Lower lobe of right lung (tissue), 2 donors: ENCODE data around the gene AQP12A. TPM values are rescaled to one million over a fixed set of nuclear protein-coding genes. Genes with fewer than 3 reads are reported as not detected.
"Not testable (repeated sequence)": the region's sequence is repeated elsewhere in the genome, so short reads cannot be mapped to it uniquely, and the experiment has no call there.

Experiments
- ATAC-seq, 2 donors: fragments of 200-7000 bp; cut with Tn5 transposase; one replicate each; pipeline ENCODE4 v1.9.1; 2020 to 2022; ENCODE audit warnings: mild to moderate bottlenecking in 2 of 2, moderate library complexity in 2 of 2
- DNase-seq: peaks from one replicate; pipeline ENCODE4 v3.0.0-alpha.2; 2020
- H3K27ac ChIP-seq: fragments of 200-600 bp; one replicate; pipeline ENCODE4 v1.8.0; 2022
- H3K27me3 ChIP-seq: fragments of 200-600 bp; one replicate; pipeline ENCODE4 v1.8.0; 2022; ENCODE audit warnings: low read depth
- H3K36me3 ChIP-seq: fragments of 200-600 bp; one replicate; pipeline ENCODE4 v1.8.0; 2022; ENCODE audit warnings: mild to moderate bottlenecking
- H3K4me1 ChIP-seq: fragments of 200-600 bp; one replicate; pipeline ENCODE4 v1.8.0; 2022
- H3K4me3 ChIP-seq: fragments of 200-600 bp; one replicate; pipeline ENCODE4 v1.8.0; 2022; ENCODE audit warnings: mild to moderate bottlenecking
- H3K9me3 ChIP-seq: fragments of 200-600 bp; one replicate; pipeline ENCODE4 v1.8.0; 2022
- intact Hi-C: fragments of 100-400 bp; cut with DNase I; formaldehyde crosslinking; loops from one replicate; pipeline ENCODE4 v1.11.0; 2022
- total RNA-seq: library from RNA; stranded (reverse); fragmentation: NEBNext Ultra II Directional; extraction: Animal tissue kit (Norgen Biotek cat#: 25700); gene quantifications from one replicate; pipeline ENCODE4 v1.2.1, GENCODE V29; 2021
- TF ChIP-seq, protein P1 (sequence below): fragments of 200-600 bp; IDR thresholded peaks from one replicate; pipeline ENCODE4 v1.8.0; 2022; ENCODE audit warnings: antibody characterized with exemption, mild to moderate bottlenecking
- donor health status: DM: no; HTN: yes; CAD: no; lungs with severe emphysema.

The AQP12A gene
- total RNA-seq, 1 donor from 2014 or later: not detected

DNA sequence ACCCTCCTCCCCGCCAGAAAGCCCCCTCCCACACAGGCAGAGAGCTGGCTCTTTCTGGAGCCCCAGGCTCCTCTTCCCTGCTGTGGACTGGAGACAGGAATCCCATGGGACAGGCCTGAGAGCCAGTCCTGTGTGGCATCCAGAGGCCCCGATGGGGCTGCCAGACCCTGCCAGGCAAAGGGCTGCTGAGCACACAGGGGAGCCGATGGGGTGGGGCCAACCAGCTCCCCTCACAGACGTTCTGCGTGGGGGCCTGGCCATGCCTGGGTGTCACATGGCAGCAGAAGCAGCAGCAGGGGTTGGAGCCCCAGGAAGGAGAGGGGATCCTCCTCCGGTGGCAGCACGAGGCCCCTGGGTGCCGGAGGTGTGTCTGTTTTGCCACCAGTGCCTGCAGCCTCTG lies 8.2 kb downstream of the AQP12A start:
- H3K36me3 ChIP-seq, H3K4me3 ChIP-seq, H3K27ac ChIP-seq, ATAC-seq, intact Hi-C loops, H3K4me1 ChIP-seq, DNase-seq, H3K9me3 ChIP-seq: not testable (repeated sequence)
- peaks cover 24% of the 10 kb centered on the region for H3K27me3 ChIP-seq

DNA sequence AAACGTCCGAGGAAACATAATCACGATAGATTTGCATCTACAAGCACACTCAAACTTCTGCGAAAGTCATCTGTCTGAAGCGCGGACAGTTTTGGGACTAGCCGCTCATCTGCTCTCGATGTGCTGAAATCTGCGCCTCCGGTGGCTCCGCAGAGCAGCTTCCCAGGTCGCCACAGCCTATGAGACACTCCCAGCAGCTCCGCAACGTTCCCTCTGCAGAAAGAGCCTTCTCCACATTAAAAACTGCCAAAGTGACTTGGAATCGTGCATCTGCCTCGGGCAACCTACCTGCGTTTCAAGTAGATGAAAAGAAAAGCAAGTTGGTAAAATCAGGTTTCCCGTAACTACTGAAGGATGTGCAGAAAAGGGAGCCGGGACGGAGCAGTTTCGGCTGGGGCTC lies 8.9 kb downstream of the AQP12A start:
- DNase-seq, H3K27ac ChIP-seq, intact Hi-C loops, H3K4me1 ChIP-seq, H3K9me3 ChIP-seq, ATAC-seq, H3K36me3 ChIP-seq, H3K4me3 ChIP-seq: not testable (repeated sequence)
- peaks cover 24% of the 10 kb centered on the region for H3K27me3 ChIP-seq

DNA sequence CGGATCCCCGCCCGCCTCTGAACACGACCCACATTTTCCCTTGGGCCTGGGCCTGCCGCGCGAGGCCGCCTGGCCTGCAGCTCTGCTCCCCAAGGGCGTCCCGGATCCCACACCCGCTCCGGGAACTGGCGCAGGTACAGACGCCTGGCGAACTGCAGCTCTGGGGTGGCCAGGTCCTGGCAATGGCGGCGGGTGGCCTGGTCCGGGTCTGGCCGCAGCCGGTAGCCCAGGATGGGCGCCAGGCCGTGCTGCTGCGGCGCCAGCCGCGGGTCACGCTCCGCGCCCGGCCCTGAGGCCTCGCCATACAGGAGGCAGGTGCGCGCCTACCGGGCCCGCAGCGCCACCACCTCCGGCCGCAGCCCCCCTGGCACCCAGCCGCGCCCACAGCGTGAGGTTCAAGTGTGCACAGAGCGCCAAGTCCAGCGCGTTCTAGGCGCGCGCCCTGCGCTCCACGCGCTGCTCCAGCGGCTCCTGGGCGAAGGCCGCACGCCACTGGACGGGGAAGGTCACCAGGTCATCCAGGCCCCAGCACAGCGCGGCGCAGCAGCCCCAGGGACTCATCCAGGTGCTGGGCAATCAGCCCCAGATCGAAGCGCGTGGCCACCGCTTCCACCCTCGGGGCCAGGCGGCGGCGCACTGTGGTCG lies 9.5 kb downstream of the AQP12A start:
- ATAC-seq (no peak), DNase-seq (peak; percentile 40)
- no peak overlapping the region for H3K27ac ChIP-seq
- TF ChIP-seq, protein P1, sequence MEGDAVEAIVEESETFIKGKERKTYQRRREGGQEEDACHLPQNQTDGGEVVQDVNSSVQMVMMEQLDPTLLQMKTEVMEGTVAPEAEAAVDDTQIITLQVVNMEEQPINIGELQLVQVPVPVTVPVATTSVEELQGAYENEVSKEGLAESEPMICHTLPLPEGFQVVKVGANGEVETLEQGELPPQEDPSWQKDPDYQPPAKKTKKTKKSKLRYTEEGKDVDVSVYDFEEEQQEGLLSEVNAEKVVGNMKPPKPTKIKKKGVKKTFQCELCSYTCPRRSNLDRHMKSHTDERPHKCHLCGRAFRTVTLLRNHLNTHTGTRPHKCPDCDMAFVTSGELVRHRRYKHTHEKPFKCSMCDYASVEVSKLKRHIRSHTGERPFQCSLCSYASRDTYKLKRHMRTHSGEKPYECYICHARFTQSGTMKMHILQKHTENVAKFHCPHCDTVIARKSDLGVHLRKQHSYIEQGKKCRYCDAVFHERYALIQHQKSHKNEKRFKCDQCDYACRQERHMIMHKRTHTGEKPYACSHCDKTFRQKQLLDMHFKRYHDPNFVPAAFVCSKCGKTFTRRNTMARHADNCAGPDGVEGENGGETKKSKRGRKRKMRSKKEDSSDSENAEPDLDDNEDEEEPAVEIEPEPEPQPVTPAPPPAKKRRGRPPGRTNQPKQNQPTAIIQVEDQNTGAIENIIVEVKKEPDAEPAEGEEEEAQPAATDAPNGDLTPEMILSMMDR: no peak
- peaks cover 24% of the 10 kb centered on the region for H3K27me3 ChIP-seq
- H3K36me3 ChIP-seq: no peaks in the 10 kb centered on the region
- H3K9me3 ChIP-seq: no peaks in the 10 kb centered on the region
- H3K4me3 ChIP-seq: no peak overlapping the region
- no peaks in the 10 kb centered on the region for H3K4me1 ChIP-seq
- intact Hi-C loops: no loop called here

DNA sequence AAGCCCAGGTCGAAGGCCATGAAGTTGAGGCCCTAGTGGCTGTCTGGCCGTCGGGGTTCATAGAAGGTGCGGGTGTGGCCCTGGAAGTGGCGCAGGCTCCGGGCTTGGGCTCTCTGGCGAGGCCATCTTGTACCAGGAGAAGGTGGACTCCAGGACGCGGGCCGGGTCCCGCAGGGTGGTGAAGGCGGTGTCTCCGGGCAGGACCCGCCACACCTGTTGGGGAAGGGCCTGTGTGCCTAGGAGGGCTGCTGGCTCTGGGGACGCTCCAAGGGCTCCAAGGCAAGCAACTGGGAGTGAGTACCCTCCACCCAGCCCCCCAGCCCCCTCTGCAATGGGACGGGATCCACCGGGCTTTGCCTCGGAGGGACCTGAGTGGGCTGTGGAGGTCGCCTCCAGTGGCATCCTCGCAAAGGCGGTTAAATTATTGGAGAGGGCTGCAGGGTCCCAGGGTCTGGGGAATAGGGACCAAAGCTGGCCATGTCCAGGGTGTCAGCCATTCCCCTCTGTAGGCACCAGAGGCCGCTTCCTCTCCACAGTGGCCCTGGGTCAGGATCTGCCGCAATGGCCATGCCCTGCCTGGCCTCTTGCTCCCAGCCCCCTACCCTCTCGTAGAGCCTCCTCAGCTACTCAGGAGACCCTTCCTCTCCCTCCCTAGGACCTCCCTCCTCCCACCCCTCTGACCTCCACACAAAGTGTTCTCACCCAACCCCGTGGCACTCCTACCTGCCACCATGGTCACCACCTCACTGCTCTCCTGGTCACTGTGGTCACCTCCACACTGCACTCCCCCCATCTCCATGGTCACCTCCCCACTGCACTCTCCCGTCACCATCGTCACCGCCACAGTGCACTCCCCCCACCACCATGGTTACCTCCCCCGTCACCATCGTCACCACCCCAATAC lies 10.3 kb downstream of the AQP12A start:
- Histone ChIP-seq H3K4me3 (no peak overlapping the region), H3K27ac (no peak overlapping the region), H3K27me3 (peaks cover 24% of the 10 kb centered on the region), H3K9me3 (no peaks in the 10 kb centered on the region), H3K36me3 (no peaks in the 10 kb centered on the region), H3K4me1 (no peaks in the 10 kb centered on the region)
- DNase-seq: peak; percentile 39
- intact Hi-C loops: no loop called here
- TF ChIP-seq, protein P1: no peak
- ATAC-seq: no peak

DNA sequence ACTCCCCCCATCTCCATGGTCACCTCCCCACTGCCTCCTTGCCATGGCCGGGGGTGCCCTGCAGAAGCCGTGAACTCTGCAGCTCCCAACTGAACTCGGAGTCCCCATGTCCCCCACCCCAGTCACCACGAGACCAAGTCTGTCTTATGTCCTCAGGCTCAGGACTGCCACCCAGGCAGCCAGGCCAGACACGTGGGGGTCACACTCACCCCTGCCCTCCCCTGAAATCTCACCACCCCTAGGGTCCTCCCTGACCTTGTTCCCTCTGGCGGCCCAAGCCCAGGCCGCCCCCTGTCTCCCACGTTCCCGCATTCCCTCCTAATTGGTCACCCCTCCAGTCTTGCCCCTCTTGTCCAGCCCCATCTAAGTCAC lies 11.0 kb downstream of the AQP12A start:
- intact Hi-C loops: no loop called here
- ATAC-seq: no peak
- no peak overlapping the region for H3K27ac ChIP-seq

DNA sequence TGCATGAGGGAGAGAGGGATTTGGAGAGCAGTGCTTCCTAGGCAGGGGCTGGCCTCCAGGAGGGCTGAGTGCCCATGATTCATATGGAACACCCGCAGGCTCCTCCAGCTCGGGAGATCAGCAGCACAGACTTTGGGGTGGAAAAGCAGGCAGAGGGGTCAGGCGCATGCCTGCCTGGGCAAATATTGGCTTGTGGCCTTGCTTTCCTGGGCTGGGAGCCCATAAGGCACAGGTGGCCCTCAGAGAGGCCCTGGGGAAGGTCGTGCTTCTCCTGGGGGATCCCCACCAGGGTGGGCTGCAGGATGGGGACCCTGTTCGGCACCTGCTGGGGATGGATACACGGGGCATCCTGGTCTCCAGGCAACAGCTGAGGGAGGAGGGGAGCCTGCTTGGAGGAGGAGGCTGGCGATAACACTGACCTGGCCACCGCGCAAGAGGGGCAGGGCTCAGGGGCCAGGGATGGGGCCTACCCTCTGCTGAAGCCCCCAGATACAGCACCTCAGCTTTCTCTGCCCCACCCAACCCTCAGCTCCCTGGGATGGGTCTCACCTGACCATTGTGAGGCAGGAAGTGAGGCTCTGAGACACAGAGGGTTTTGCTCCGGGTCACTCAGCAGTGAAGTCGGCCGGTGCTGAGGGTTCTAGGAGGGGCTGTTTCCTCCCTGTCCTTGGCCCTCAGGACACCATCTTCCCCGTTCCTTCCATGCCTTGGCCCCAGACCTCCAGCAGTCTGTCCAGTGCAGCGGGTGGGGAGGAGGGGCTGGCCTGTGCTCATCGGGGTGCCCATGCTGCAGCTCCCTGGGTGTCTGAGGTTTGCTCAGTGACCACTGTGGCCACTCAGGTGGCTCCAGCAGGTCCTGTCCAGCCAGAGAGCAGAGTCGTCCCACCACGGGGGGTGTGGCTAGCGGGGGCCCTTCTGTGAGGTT lies 12.0 kb downstream of the AQP12A start:
- Histone ChIP-seq H3K4me3 (no peak overlapping the region), H3K27ac (no peak overlapping the region), H3K27me3 (peaks cover 24% of the 10 kb centered on the region), H3K9me3 (no peaks in the 10 kb centered on the region), H3K36me3 (no peaks in the 10 kb centered on the region), H3K4me1 (no peaks in the 10 kb centered on the region)
- ATAC-seq: no peak
- DNase-seq: no peak
- TF ChIP-seq, protein P1: no peak
- intact Hi-C loops: no loop called here

More for the DNA sequence above, 11.0 kb downstream of the AQP12A start:
- TF ChIP-seq, protein P1: no peak
- Histone ChIP-seq H3K9me3 (no peaks in the 10 kb centered on the region), H3K4me1 (no peaks in the 10 kb centered on the region), H3K27me3 (peaks cover 24% of the 10 kb centered on the region), H3K4me3 (no peak overlapping the region), H3K36me3 (no peaks in the 10 kb centered on the region)
- DNase-seq: no peak
